HepG2 (cell line): ENCODE measurements around the gene FAM219B. TPM values are rescaled to one million over a fixed set of nuclear protein-coding genes. Genes with fewer than 3 reads are reported as not detected.
A peak's percentile ranks its signal among the peaks of the same experiment; 100 is the strongest.

ENCODE experiments used
- HIVEP1 ChIP-seq: sonication (generic); formaldehyde crosslinking; IDR thresholded peaks from 2 replicates; pipeline ENCODE4 v1.4.0; 2020; ENCODE audit warnings: mild to moderate bottlenecking, missing genetic modification reagents
- IKZF4 ChIP-seq: sonication (generic); formaldehyde crosslinking; IDR thresholded peaks from 2 replicates; pipeline ENCODE4 v1.5.1; 2020; ENCODE audit warnings: borderline replicate concordance, mild to moderate bottlenecking, low read depth, missing genetic modification reagents; ENCODE audit errors: not compliant biosample characterization
- NFKB2 ChIP-seq: sonication (generic); formaldehyde crosslinking; IDR thresholded peaks from 2 replicates; pipeline ENCODE4 v1.4.0; 2020; ENCODE audit warnings: missing genetic modification reagents, borderline replicate concordance
- PHF21A ChIP-seq: sonication (generic); formaldehyde crosslinking; IDR thresholded peaks from 2 replicates; pipeline ENCODE4 v1.5.0; 2020; ENCODE audit warnings: mild to moderate bottlenecking, missing genetic modification reagents
- POLR2G ChIP-seq: fragments of 200-400 bp; formaldehyde crosslinking; IDR thresholded peaks from 2 replicates; pipeline ENCODE4 v1.6.1; 2018; ENCODE audit warnings: mild to moderate bottlenecking, low read depth, low read length, moderate library complexity
- U2AF1 ChIP-seq: fragments of 200-400 bp; formaldehyde crosslinking; optimal IDR thresholded peaks from 2 replicates; pipeline ENCODE3; 2017; ENCODE audit warnings: mild to moderate bottlenecking, low read depth, low read length
- ZFP82 ChIP-seq: sonication (generic); formaldehyde crosslinking; IDR thresholded peaks from 2 replicates; pipeline ENCODE4 v1.5.1; 2020; ENCODE audit warnings: mild to moderate bottlenecking, missing genetic modification reagents, borderline replicate concordance
- ZNF225 ChIP-seq: sonication (generic); formaldehyde crosslinking; IDR thresholded peaks from 2 replicates; pipeline ENCODE4 v1.4.0; 2020; ENCODE audit warnings: mild to moderate bottlenecking, missing genetic modification reagents
- ZNF354B ChIP-seq: sonication (generic); formaldehyde crosslinking; IDR thresholded peaks from 2 replicates; pipeline ENCODE4 v1.8.0; 2022; ENCODE audit warnings: mild to moderate bottlenecking, missing genetic modification reagents
- ZNF501 ChIP-seq: sonication (generic); formaldehyde crosslinking; IDR thresholded peaks from 2 replicates; pipeline ENCODE4 v1.5.1; 2020; ENCODE audit warnings: mild to moderate bottlenecking, moderate library complexity, missing genetic modification reagents
- ZNF567 ChIP-seq: sonication (generic); formaldehyde crosslinking; IDR thresholded peaks from 2 replicates; pipeline ENCODE4 v1.8.1; 2023; ENCODE audit warnings: mild to moderate bottlenecking, missing genetic modification reagents, borderline replicate concordance
- ZNF674 ChIP-seq: sonication (generic); formaldehyde crosslinking; IDR thresholded peaks from 2 replicates; pipeline ENCODE4 v1.5.0; 2020; ENCODE audit warnings: low read depth, mild to moderate bottlenecking, missing genetic modification reagents
- ZNF724P ChIP-seq: sonication (generic); formaldehyde crosslinking; IDR thresholded peaks from 2 replicates; pipeline ENCODE4 v1.8.0; 2022; ENCODE audit warnings: missing genetic modification reagents, borderline replicate concordance
- polyA plus RNA-seq, 8 experiments: library from polyadenylated mRNA; depleted of rRNA in 3 of 8; stranded (reverse) in 7 of 8; unstranded in 1 of 8; fragments of >200 nt; fragmentation: Illumina TruSeq in 4 of 8; extraction: Trizol in 4 of 8; gene quantifications; 2 replicates each; pipeline versions ENCODE4 v1.2.1 to v1.2.3, GENCODE V29; 2011 to 2016; ENCODE audit warnings: low read depth in 4 of 8, missing spikeins in 1 of 8, mixed read lengths in 1 of 8; ENCODE audit not compliant: insufficient read depth in 1 of 8
- total RNA-seq, 5 experiments: library from RNA; depleted of rRNA; stranded (reverse); fragments of >200 nt; fragmentation: Illumina TruSeq; extraction: Trizol; gene quantifications; 2 replicates each; pipeline ENCODE4 v1.2.3, GENCODE V29; 2016; ENCODE audit warnings: low read depth in 1 of 5
- TF ChIP-seq, protein P1 (sequence below): sonication (generic); formaldehyde crosslinking; IDR thresholded peaks from 2 replicates; pipeline ENCODE4 v1.5.1; 2020; ENCODE audit warnings: mild to moderate bottlenecking, missing genetic modification reagents, moderate library complexity
- TF ChIP-seq, protein P2 (sequence below): sonication (generic); formaldehyde crosslinking; IDR thresholded peaks from 2 replicates; pipeline ENCODE4 v1.4.0; 2020; ENCODE audit warnings: mild to moderate bottlenecking, missing genetic modification reagents, borderline replicate concordance
- TF ChIP-seq, protein P3 (sequence below): sonication (generic); formaldehyde crosslinking; IDR thresholded peaks from 2 replicates; pipeline ENCODE4 v1.9.0; 2021; ENCODE audit warnings: missing genetic modification reagents, mild to moderate bottlenecking, borderline replicate concordance
- TF ChIP-seq, protein P4 (sequence below): sonication (generic); formaldehyde crosslinking; IDR thresholded peaks from 2 replicates; pipeline ENCODE4 v1.5.1; 2020; ENCODE audit warnings: missing genetic modification reagents, mild to moderate bottlenecking, borderline replicate concordance

FAM219B gene
- total and polyA plus RNA-seq, 2 of the 13 experiments (the other 11 are each of a cell fraction or from before 2014, with no cell fraction given): 36.6 to 50.2 TPM

DNA sequence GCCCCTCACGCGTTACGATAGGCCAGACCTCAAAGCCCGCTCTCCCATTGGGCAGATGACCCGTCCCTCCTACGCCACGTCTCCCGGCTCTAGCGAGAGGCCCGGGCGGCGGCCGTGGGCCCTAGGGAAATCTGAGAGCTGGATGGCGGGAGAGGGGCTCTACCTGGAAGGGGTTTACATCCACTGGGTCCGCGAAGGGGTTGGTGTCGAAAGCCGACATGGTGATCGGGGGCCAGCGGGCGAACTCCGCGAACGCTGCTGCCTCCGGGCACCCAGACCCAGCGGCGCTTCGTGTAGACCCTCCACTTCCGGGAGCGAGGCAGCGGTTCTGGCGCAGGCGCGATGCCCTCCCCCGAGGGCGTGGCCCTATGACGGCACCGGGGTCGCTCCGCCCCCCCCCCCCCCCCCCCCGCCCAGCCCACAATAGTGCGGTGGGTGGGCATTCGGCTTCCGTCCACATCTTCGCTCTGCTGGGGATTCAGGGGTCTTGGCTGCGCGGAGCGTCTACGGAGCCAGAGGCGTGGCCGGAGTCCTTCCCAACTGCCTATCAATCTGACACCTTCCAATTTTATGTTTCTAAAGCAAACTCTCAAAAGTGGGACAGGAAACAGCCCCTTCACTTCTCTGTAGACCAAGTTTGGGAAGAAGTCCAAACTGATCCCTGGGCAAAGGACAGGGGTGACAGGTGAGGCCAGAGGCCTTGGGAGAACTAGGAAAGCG is 33.5 kb downstream of the FAM219B start, which contains the start of gene SCAMP2 (continued):
- TF ChIP-seq, protein P1, sequence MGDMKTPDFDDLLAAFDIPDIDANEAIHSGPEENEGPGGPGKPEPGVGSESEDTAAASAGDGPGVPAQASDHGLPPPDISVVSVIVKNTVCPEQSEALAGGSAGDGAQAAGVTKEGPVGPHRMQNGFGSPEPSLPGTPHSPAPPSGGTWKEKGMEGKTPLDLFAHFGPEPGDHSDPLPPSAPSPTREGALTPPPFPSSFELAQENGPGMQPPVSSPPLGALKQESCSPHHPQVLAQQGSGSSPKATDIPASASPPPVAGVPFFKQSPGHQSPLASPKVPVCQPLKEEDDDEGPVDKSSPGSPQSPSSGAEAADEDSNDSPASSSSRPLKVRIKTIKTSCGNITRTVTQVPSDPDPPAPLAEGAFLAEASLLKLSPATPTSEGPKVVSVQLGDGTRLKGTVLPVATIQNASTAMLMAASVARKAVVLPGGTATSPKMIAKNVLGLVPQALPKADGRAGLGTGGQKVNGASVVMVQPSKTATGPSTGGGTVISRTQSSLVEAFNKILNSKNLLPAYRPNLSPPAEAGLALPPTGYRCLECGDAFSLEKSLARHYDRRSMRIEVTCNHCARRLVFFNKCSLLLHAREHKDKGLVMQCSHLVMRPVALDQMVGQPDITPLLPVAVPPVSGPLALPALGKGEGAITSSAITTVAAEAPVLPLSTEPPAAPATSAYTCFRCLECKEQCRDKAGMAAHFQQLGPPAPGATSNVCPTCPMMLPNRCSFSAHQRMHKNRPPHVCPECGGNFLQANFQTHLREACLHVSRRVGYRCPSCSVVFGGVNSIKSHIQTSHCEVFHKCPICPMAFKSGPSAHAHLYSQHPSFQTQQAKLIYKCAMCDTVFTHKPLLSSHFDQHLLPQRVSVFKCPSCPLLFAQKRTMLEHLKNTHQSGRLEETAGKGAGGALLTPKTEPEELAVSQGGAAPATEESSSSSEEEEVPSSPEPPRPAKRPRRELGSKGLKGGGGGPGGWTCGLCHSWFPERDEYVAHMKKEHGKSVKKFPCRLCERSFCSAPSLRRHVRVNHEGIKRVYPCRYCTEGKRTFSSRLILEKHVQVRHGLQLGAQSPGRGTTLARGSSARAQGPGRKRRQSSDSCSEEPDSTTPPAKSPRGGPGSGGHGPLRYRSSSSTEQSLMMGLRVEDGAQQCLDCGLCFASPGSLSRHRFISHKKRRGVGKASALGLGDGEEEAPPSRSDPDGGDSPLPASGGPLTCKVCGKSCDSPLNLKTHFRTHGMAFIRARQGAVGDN (CRISPR knock-in tag): peak; percentile 76
- TF ChIP-seq IKZF4 (CRISPR knock-in tag) (peak; percentile 79), HIVEP1 (CRISPR knock-in tag) (no peak), POLR2G (peak; percentile 91), ZNF567 (no peak; the same call in 1 of the 2 replicates), U2AF1 (no peak), ZNF674 (CRISPR knock-in tag) (no peak), ZNF225 (CRISPR knock-in tag) (no peak), ZNF354B (CRISPR knock-in tag) (no peak), ZFP82 (CRISPR knock-in tag) (no peak), ZNF724P (CRISPR knock-in tag) (0 out of 2 replicates have a peak, but pooled peaks have one; percentile 39), ZNF501 (CRISPR knock-in tag) (peak; percentile 19; the same call in 1 of the 2 replicates), PHF21A (CRISPR knock-in tag) (no peak), NFKB2 (CRISPR knock-in tag) (peak; percentile 80; the same call in 1 of the 2 replicates)
- TF ChIP-seq, protein P2, sequence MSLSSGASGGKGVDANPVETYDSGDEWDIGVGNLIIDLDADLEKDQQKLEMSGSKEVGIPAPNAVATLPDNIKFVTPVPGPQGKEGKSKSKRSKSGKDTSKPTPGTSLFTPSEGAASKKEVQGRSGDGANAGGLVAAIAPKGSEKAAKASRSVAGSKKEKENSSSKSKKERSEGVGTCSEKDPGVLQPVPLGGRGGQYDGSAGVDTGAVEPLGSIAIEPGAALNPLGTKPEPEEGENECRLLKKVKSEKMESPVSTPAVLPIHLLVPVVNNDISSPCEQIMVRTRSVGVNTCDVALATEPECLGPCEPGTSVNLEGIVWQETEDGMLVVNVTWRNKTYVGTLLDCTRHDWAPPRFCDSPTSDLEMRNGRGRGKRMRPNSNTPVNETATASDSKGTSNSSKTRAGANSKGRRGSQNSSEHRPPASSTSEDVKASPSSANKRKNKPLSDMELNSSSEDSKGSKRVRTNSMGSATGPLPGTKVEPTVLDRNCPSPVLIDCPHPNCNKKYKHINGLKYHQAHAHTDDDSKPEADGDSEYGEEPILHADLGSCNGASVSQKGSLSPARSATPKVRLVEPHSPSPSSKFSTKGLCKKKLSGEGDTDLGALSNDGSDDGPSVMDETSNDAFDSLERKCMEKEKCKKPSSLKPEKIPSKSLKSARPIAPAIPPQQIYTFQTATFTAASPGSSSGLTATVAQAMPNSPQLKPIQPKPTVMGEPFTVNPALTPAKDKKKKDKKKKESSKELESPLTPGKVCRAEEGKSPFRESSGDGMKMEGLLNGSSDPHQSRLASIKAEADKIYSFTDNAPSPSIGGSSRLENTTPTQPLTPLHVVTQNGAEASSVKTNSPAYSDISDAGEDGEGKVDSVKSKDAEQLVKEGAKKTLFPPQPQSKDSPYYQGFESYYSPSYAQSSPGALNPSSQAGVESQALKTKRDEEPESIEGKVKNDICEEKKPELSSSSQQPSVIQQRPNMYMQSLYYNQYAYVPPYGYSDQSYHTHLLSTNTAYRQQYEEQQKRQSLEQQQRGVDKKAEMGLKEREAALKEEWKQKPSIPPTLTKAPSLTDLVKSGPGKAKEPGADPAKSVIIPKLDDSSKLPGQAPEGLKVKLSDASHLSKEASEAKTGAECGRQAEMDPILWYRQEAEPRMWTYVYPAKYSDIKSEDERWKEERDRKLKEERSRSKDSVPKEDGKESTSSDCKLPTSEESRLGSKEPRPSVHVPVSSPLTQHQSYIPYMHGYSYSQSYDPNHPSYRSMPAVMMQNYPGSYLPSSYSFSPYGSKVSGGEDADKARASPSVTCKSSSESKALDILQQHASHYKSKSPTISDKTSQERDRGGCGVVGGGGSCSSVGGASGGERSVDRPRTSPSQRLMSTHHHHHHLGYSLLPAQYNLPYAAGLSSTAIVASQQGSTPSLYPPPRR (CRISPR knock-in tag): no peak
- TF ChIP-seq, protein P3, sequence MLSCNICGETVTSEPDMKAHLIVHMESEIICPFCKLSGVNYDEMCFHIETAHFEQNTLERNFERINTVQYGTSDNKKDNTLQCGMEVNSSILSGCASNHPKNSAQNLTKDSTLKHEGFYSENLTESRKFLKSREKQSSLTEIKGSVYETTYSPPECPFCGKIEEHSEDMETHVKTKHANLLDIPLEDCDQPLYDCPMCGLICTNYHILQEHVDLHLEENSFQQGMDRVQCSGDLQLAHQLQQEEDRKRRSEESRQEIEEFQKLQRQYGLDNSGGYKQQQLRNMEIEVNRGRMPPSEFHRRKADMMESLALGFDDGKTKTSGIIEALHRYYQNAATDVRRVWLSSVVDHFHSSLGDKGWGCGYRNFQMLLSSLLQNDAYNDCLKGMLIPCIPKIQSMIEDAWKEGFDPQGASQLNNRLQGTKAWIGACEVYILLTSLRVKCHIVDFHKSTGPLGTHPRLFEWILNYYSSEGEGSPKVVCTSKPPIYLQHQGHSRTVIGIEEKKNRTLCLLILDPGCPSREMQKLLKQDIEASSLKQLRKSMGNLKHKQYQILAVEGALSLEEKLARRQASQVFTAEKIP (CRISPR knock-in tag): no peak
- TF ChIP-seq, protein P4, sequence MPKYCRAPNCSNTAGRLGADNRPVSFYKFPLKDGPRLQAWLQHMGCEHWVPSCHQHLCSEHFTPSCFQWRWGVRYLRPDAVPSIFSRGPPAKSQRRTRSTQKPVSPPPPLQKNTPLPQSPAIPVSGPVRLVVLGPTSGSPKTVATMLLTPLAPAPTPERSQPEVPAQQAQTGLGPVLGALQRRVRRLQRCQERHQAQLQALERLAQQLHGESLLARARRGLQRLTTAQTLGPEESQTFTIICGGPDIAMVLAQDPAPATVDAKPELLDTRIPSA (CRISPR knock-in tag): no peak
